HS-27A (cell line): ENCODE data around the gene ODF2.
"Not testable (repeated sequence)": the region's sequence is repeated elsewhere in the genome, so short reads cannot be mapped to it uniquely, and the experiment has no call there.

ENCODE experiments used
- DNase-seq: peaks from one replicate; pipeline ENCODE4 v3.0.0-alpha.2; 2012; ENCODE audit warnings: low read depth, missing footprints

Gene ODF2

DNA sequence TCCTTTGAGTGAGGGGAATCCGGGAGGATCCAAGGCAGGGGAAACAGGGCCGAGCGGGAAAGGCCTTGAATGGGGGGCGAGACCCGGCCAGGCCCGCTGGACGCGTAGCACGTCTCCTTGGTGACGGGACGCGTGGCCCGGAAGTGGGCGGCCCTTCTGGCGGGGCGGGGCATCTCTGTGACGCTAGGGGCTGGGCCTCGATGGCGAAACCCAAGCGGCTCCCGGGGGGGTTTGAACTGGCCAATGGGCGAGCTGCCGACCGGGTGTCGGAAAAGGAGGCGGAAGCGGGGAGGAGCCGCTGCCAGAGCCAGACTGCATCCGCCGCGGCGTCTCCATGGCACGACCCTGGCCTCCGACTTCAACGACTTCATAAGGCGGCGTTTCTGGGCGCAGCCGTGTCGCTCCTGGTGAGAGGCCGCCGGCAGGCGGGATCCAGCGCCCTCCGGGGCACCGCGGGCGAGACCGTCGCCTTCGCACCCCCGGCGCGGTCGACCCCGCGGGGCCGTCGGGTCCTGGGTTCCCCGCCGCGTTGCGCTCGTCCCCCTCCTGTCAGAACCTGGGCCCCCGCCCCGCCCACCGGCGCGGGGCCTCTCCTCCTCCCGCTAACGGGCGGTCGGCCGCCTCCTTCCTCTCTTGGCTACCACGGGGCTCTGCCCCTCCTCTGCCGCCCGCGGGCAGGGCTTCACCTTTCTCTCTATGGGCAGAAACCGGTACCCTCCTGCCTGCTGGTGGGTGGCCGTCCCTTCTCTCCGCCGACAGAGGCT lies at the start of gene ODF2:
ODF2 (plus strand) TSS at position 158 of the 764 bp plus-strand sequence; CDS start at position 244, 86 bp downstream.
- peak; percentile 94 for DNase-seq

DNA sequence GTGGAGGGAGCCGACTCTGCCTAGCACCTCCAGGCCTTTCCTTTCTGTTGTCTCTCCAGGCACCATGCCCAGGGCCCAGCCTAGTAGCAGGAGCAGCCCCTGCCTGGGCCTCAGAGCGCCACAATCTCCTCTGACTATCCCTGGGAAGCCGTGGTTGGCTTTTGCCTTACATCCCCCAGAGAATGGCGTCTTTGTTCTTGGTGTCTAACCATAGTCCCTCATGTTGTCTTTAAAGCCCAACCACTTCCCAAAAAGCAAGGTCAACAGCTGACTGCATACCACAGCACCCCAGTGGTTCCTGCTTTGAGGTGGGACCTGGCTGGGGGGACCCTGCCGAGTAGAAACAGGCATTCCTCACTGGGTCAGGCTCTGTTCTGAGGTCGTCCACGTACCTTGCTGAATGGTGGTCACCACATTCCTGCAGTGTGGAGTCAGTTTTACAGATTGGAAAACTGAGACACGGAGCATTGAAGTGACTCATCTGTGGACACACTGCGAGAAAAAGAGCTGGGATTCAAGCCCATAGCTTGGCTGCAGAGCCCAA lies 48.9 kb upstream of the ODF2 start:
- no peak for DNase-seq

DNA sequence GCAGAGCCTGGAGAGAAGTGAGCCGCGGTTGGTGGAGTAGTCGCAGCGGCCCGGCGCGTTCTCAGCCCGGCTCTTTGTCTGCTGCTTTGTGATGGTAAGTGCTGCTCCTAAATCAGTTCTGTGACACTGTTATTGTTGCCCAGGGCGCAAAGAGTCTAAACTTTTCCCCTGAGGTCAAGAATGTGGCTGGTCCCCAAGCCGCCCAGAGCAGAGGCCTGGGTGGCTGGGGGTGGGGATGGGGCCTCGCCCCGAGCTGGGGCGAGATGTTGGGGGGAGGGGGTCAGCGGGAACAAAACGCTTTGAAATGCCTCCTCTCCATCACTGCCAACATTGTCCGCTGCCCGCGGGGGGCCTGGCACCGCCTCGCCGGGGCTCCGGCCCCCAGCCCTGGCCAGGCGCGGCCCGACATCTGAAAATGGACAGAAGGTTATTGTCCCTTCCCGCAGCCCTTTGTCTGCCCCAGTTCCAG lies 46.8 kb upstream of the ODF2 start:
- no peak for DNase-seq

DNA sequence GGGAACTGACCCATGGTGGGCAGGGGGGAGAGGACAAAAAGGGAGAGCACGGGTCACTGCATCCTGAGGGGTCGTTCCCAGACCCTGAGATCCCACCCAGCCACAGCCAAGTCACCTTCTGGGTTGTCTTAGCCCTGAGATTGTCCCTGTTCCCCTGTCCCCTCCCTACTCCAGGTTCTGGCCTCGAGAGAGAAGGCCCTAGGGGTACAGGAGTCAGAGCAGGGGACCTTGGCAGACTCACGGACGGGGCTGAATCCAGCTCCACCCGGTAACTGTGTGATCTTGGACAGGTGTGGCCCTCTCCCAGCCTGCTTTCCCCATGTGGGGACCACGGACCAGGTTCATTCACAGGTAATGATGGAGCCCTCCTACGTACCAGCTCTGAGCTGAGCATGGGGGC lies 46.4 kb upstream of the ODF2 start:
- DNase-seq, result no peak

DNA sequence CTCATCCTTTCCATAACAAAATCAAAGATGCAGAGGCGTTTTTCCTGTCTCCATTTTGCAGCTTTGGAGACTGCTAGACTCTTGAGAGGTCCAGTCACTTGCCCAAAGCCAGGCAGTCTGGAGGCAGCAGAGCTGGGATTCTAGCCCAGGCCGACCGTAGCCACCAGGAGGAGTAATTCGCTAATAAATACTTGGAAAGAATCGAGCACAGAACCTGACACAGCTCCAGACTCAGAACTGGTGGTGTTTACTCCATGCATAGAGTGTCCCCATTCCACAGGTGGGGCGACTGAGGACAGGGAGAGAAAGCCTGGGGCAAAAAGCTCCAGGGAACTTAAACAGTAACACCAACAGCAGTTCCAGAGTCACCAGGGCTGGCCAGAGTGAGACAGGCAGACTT lies 45.8 kb upstream of the ODF2 start:
- no peak for DNase-seq

DNA sequence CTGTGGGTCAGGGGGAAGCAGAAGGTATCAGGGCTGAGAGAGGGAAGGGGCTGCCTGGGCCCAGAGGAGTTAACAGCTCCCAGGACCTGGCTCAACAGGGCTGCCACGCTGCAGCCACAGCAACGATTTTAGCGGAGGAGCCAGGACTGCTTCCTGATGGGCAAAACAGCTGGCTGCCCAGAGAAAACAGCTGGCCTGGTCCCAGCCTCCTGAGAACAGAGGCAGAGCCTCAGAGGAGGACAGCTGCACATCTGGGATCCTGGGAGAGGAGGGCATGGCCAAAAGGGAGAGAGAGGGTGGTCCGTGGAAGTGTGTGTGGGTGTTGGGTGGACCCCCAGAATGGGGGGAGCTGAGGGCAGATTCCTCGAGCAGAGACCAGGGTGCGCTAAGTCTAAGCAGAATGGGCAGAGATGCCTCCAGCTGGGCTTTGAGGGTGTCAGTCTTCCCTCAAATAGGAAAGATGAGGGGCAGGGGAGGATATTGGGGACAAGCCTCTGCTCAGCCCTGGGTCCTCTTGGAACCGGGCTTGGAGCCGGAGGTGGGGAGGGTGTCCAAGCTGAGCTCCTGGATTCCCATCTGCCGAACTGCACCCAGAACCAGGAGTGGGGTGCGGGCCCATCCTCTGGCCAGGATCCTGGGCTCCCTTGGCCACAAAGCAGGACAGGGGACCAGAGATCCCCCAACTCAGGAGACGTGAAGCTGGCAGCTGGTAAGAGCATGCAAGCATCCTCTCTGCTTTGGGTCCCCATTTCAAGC lies 44.3 kb upstream of the ODF2 start:
- no peak for DNase-seq

DNA sequence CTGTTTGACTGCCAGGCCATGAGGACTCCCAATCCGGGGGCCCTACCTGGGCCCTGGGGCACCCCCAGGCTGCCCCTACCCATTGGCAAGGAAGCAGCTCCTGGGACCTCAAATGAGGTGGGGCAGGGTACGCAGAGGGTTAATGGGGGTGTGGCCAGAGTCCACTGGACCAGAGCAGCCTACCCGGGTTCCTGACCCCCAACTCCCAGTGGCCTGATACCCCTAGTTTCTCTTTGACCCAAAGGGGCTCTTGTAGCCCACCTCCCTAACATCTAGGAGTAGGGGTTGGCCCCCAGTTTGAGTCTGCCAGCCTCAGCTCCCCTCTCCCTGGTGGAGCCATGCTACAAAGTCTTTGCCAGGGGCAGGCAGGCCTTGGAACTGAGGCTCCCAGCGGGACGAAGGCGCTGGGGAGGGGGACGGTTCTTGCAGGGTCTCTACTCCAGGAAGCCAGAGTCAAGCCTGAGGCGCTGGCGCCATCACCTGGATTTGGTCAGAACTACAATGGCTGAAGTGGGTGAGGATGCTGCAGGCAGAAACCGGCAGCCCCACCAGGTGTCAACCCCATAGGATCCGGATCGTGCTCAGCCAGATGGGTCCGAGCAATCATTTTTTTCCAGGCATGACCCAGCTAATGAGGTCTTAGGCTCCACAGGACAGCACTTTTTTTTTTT lies 43.6 kb upstream of the ODF2 start:
- DNase-seq, result no peak

DNA sequence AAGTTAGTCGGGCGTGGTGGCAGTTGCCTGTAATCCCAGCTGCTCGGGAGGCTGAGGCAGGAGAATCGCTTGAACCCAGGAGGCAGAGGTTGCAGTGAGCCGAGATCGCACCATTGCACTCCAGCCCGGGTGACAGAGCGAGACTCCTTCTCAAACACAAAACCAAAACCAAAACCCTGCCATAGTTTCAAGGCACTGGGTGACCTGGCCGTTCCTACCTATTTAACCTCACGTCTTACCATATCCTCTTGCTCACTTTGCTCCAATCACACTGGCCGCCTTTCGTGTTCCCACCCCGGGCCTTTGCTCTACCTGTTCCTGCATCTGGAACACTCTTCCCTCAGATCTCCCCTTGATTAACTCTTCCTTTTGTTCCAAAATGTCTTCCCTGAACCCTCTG lies 42.1 kb upstream of the ODF2 start:
- not testable (repeated sequence) for DNase-seq

DNA sequence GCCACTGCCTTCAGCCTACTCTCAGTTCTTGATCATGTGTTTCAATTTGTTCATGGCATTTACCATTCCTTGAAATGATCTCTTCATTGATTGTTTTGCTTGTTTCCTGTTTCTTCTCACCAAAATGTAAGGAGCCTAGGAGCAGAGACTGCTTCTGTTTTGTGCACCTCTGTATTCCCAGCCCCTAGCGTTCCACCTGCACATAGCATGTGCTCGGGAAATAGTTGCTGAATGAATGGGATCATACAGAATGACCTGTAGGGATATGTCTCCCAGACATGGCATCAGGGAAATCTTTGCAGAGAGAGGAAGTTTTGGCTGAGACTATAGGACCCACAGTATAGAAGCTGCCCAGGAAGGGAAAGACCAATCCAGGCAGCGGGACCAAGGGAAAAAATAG lies 41.3 kb upstream of the ODF2 start:
- no peak for DNase-seq

DNA sequence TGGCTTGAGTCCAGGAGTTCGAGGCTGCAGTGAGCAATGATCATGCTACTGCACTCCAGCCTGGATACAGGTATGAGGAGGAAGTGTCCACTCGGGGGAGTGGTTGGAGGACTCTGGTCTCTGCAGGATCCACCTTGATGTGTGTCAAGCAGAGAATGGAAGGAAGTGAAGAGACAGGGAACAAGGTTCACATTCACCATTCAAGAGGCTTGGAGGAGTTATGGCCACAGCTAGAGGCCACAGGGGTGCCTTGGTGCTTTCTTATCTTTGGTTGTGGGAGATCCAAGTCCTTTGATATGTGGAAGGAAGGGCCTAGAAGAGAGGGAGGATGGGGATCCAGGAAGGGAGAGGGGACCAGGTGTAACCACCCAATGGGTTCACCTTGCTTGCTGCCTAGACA lies 40.5 kb upstream of the ODF2 start:
- DNase-seq, result no peak

DNA sequence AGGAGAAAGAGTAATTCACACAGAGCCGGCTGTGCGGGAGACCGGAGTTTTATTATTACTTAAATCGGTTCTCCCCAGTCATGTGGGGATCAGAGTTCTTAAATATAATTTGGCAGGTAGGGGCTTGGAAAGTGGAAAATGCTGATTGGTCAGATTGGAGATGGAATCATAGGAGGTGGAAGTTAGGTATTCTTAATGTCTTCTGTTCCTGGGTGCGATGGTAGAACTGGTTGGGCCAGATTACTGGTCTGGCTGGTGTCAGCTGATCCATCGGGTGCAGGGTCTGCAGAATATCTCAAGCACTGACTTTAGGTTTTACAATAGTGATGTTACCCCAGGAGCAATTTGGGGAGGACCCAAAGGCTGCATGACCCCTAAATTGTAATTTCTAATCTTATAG lies 39.8 kb upstream of the ODF2 start:
- DNase-seq, result no peak

DNA sequence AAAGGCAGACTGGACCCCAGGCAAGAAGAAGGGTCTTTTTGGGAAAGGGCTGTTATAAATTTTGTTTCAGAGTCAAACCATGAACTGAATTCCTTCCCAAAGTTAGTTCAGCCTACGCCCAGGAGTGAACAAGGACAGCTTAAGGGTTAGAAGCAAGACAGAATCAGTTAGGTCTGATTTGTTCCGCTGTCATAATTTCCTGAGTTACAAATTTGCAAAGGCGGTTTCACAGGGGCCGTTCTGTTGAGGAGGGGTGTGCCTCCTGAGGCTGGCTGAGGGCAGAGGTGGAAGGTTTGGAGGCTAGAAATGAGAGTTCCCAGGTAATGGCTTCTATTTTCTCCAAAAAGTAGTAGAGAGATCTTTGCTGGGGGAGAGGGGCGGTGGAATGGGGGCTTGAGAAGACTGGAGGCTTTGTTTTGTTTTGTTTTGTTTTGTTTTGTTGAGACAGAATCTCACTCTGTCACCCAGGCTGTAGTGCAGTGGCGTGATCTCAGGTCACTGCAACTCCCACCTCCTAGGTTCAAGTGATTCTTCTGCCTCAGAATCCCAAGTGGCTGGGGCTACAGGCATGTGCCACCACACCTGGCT lies 39.3 kb upstream of the ODF2 start:
- no peak for DNase-seq

DNA sequence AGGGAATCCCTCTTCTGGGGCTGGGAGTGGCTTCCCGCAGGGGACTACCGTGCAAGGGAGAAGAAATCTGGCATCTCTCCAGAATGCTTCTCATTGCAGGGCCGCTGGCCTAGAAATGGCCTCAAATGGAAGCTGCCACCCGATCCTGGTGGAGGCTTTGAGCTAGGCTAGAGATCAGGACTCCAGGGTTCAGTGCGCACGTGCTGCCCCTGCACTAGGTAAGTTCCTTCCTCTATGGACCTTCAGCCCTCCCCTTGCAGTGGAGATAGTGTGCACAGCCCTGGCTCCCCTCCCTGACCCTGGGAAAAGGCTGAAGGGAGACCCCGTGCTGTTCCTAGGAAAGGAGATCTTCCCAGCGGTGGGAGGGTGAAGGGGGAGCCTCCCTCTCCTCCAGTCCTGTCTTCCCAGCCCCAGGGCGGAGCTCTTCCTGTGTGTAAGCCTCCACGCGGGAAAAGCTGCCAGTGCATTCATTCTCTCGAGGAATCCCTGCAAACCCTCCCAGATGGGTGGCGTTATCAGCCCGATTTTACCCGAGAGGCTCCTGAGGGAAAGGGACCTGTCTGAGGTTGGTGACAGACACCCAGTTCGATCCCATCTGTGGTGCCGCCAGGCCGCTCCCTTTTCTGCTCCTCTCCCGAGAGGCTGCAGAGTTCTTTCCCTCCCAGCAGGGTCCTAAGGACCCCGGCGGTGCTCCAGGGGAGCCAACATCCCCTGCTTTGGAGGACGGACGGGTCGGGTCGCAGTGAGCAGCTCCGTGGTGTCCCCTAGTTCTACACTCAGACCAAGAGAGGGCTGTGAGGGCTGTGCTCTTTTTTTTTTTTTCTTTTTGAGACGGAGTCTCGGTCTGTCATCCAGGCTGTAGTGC lies 36.5 kb upstream of the ODF2 start:
- no peak for DNase-seq

DNA sequence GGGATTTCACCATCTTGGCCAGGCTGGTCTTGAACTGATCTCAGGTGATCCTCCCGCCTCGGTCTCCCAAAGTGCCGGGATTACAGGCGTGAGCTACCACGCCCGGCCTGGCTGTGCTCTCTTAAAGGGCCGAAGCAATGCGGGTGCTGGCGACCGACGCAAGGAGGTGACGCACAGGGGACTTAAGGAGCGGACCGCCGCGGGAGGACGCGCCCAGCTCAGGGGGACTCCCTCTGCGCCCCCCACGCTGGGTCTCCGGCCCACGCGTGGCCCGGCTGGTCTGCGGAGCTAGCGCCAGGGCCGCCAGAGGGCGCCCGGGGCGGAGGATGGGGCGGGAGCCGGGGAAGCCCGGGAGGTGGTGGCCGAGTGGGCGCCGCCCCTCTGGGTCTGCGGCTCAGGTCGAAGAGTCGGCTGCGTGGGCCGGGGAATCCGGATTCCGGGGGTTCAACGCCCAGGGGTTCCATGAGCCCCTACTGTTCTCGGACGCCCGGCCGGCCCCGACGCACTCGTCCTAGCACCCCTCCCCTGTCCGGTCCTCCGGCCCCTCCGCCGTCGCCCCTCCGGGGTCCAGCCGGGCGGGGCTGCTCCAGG lies 35.7 kb upstream of the ODF2 start:
- DNase-seq, result peak; percentile 42

DNA sequence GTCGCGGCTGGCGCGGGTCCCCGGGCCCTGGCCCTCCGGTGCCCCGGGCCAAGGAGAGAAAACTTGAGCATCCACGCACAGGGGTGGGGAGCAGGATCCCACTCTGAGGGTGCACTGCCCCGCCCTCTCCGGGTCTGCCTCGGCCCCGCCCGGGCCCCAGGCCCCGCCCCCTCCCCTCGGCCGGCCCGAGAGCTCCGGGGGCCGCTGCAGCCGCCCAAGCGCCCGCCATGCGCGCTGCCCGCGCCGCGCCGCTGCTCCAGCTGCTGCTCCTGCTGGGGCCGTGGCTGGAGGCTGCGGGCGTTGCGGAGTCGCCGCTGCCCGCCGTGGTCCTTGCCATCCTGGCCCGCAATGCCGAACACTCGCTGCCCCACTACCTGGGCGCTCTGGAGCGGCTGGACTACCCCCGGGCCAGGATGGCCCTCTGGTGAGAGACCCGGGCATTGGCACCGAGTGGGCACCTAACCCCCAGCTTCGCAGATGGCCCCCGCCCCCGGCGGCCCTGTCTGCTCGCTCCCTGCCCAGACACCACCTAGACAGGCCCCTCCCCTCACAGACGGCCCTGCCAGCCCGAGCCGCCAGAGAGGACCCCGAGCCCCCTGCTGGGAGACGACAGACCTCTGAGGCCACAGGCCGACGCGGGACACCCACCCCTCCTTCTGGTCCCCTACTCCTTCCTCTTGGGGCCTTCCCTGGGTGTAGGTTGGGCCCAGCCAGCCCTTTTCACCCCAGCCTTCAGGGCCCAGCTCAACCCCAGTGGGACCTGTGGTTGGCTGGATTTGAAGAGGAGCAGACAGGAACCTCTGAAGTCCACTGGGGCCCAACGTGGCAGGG lies 34.9 kb upstream of the ODF2 start, which contains the start of gene CERCAM:
CERCAM (plus strand) TSS at position 207 of the 831 bp plus-strand sequence; CDS start at position 228, 21 bp downstream.
- peak; percentile 34 for DNase-seq

DNA sequence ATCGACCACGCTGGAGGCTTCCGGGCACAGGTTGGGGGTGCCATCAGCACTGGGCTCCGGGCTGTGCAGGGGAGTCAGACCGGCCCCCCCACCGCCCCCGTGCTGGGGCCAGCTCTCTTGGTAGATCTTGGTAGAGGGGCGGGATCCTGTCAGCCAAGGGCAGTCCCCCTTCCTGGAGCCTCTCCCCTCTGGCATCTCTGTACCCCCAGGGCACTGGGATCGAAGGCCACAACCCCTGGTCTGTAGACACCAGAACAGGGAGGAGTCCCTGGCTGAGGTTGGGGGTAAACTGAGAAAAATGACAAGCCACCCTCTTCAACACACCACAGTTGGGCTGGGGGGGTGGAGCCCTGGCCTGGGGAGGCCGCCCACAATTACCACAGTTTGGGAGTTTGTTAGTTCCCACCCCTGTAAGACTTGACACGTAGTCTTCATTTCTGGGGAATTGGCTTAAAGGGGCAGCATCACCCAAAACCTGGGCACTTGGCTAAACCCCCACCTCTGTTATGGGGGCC lies 34.3 kb upstream of the ODF2 start:
- DNase-seq, result no peak

DNA sequence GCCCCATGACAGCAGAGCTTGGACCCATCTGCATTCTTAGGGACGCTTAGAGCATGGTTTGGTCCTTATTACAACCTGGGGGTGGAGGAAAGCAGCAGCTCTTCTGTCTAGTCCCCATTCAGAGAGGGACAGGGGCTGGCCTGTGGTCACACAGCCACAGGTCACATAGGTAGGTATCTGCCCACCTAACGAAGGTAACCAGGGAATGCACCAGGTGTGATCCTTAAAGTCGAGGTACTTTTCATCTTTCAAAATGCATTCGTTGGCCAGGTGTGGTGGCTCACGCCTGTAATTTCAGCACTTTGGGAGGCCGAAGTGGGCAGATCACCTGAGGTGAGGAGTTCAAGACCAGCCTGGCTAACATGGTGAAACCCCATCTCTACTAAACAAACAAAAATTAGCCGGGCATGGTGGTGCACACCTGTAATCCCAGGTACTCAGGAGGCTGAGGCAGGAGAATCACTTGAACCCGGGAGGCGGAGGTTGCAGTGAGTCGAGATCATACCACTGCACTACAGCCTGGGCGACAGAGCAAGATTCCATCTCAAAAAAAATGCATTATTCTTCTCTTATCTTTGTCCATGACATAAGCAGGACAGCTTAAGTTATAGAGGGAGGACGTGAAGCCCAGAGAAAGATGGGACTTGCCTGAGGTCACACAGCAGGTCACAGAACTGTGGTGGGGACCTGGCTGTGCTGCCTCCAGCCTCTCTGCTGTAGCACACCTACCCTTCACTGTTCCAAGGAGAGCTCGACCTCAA lies 33.6 kb upstream of the ODF2 start:
- not testable (repeated sequence) for DNase-seq

DNA sequence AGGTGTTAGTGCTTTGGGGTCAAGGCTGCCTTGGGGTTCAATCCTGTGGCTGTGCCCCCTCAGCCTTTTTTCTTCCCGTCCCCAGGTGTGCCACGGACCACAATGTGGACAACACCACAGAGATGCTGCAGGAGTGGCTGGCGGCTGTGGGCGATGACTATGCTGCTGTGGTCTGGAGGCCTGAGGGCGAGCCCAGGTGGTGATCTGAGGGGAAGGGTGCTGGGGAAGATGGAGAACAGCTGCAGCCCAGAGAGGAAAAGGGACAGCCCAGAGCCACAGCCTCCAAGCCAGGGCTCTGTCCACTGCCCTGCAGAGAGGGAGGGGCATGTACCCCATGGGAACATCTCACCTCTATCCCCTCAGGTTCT lies 33.0 kb upstream of the ODF2 start:
- DNase-seq, result no peak

DNA sequence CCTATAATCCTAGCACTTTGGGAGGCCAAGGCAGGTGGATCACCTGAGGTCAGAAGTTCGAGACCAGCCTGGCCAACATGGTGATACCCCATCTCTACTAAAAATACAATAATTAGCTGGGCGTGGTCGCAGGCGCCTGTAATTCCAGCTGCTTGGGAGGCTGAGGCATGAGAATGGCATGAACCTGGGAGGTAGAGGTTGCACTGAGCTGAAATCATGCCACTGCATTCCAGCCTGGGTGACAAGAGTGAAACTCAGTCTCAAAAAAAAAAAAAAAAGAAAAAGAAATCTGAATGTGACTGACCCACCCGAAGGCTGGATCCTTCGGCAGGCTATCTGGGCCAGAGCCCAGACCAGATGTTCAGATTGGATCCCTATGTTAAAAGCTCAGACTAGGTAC lies 32.5 kb upstream of the ODF2 start:
- not testable (repeated sequence) for DNase-seq
